HepG2 (cell line): ENCODE results near the gene ZNF331. TPM values are rescaled to one million over a fixed set of nuclear protein-coding genes. Genes with fewer than 3 reads are reported as not detected.

Experiments
- FOXA3 ChIP-seq: IDR thresholded peaks from 2 replicates; pipeline ENCODE4 v1.6.1; 2016; ENCODE audit warnings: missing genetic modification reagents, missing compliant biosample characterization
- FOXJ3 ChIP-seq: sonication (generic); formaldehyde crosslinking; IDR thresholded peaks from 2 replicates; pipeline ENCODE4 v1.4.0; 2020; ENCODE audit warnings: missing genetic modification reagents, mild to moderate bottlenecking, borderline replicate concordance
- FOXP1 ChIP-seq, 2 experiments: fragments of 450-650 bp in 1 of 2; IDR thresholded peaks; 2 replicates each; pipeline ENCODE4 v1.6.1; 2017 to 2018; ENCODE audit warnings: antibody characterized with exemption in 1 of 2
- GATAD2A ChIP-seq: IDR thresholded peaks from 2 replicates; pipeline ENCODE4 v1.6.1; 2016
- HNF4G ChIP-seq, 2 experiments: sonication (generic) in 1 of 2; formaldehyde crosslinking in 1 of 2; IDR thresholded peaks; 2 replicates each; pipeline versions ENCODE4 v1.4.0 to v1.6.1; 2011 to 2020; ENCODE audit warnings: borderline replicate concordance in 2 of 2, low read depth in 2 of 2, mild to moderate bottlenecking in 2 of 2, low read length in 1 of 2, missing genetic modification reagents in 1 of 2, moderate library complexity in 1 of 2
- KDM3A ChIP-seq: IDR thresholded peaks from 2 replicates; pipeline ENCODE4 v1.6.1; 2018; ENCODE audit warnings: low read depth, missing compliant biosample characterization
- KLF12 ChIP-seq: sonication (generic); formaldehyde crosslinking; IDR thresholded peaks from 2 replicates; pipeline ENCODE4 v1.4.0; 2020; ENCODE audit warnings: missing genetic modification reagents, borderline replicate concordance
- MAX ChIP-seq: IDR thresholded peaks from 2 replicates; pipeline ENCODE4 v1.6.1; 2012; ENCODE audit warnings: inconsistent platforms
- SKIL ChIP-seq: sonication (generic); formaldehyde crosslinking; IDR thresholded peaks from 2 replicates; pipeline ENCODE4 v1.8.0; 2022; ENCODE audit warnings: missing genetic modification reagents, mild to moderate bottlenecking, moderate library complexity, borderline replicate concordance
- YEATS2 ChIP-seq: sonication (generic); formaldehyde crosslinking; IDR thresholded peaks from 2 replicates; pipeline ENCODE4 v1.4.0; 2020; ENCODE audit warnings: missing genetic modification reagents, borderline replicate concordance
- ZBTB43 ChIP-seq: sonication (generic); formaldehyde crosslinking; conservative IDR thresholded peaks from 2 replicates; pipeline ENCODE4 v1.4.0; 2020; ENCODE audit warnings: missing genetic modification reagents
- ZNF619 ChIP-seq: sonication (generic); formaldehyde crosslinking; IDR thresholded peaks from 2 replicates; pipeline ENCODE4 v1.4.0; 2020; ENCODE audit warnings: mild to moderate bottlenecking, missing genetic modification reagents
- polyA plus RNA-seq, 8 experiments: library from polyadenylated mRNA; depleted of rRNA in 3 of 8; stranded (reverse) in 7 of 8; unstranded in 1 of 8; fragments of >200 nt; fragmentation: Illumina TruSeq in 4 of 8; extraction: Trizol in 4 of 8; gene quantifications; 2 replicates each; pipeline versions ENCODE4 v1.2.1 to v1.2.3, GENCODE V29; 2011 to 2016; ENCODE audit warnings: low read depth in 4 of 8, missing spikeins in 1 of 8, mixed read lengths in 1 of 8; ENCODE audit not compliant: insufficient read depth in 1 of 8
- total RNA-seq, 5 experiments: library from RNA; depleted of rRNA; stranded (reverse); fragments of >200 nt; fragmentation: Illumina TruSeq; extraction: Trizol; gene quantifications; 2 replicates each; pipeline ENCODE4 v1.2.3, GENCODE V29; 2016; ENCODE audit warnings: low read depth in 1 of 5
- TF ChIP-seq, protein P1 (sequence below): sonication (generic); formaldehyde crosslinking; IDR thresholded peaks from 2 replicates; pipeline ENCODE4 v1.4.0; 2020; ENCODE audit warnings: missing genetic modification reagents
- TF ChIP-seq, protein P2 (sequence below): IDR thresholded peaks from 2 replicates; pipeline ENCODE4 v1.6.1; 2016; ENCODE audit warnings: control low read depth
- TF ChIP-seq, protein P3 (sequence below), 2 experiments: sonication (generic) in 1 of 2; formaldehyde crosslinking in 1 of 2; IDR thresholded peaks; 2 replicates each; pipeline versions ENCODE4 v1.5.1 to v1.6.1; 2011 to 2020; ENCODE audit warnings: borderline replicate concordance in 1 of 2, low read depth in 1 of 2, low read length in 1 of 2, mild to moderate bottlenecking in 1 of 2, missing genetic modification reagents in 1 of 2, moderate library complexity in 1 of 2
- TF ChIP-seq, protein P4 (sequence below): sonication (generic); formaldehyde crosslinking; IDR thresholded peaks from 2 replicates; pipeline ENCODE4 v1.4.0; 2020; ENCODE audit warnings: mild to moderate bottlenecking, missing genetic modification reagents
- TF ChIP-seq, protein P5 (sequence below): sonication (generic); formaldehyde crosslinking; IDR thresholded peaks from 2 replicates; pipeline ENCODE4 v1.5.0; 2020; ENCODE audit warnings: mild to moderate bottlenecking, missing genetic modification reagents

ZNF331 gene
- total and polyA plus RNA-seq, 2 of the 13 experiments (the other 11 are each of a cell fraction or from before 2014, with no cell fraction given) = 8.2 to 13.3 TPM

DNA sequence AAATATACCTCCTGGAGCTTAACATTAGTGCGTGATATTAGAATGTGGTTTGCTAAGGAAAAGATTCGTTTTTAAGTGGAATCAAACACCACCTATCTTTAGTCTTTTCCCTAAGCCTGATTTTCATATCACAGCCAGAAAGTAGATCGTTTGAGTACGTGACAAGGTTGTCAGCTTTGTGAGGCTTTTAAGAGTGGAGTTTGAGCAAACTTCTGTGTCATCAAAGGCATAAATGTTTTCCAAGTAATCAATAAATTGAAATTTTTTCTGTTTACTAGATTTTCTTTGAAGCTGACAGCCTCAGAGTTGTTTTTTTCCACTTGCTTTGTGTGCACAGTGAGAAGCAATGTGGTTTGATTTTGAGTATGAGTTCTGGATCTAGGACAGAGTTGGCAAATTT, 6.5 kb upstream of the ZNF331 start (continued):
- TF ChIP-seq HNF4G (IDR thresholded peaks at IDR 0.05; ENCODE audit: borderline replicate concordance, low read depth, low read length) = peak; percentile 23; the same call in 1 of the 2 replicates
- no peak for TF ChIP-seq HNF4G (CRISPR knock-in tag; IDR thresholded peaks at IDR 0.05; ENCODE audit: borderline replicate concordance, low read depth)
- TF ChIP-seq, protein P1, sequence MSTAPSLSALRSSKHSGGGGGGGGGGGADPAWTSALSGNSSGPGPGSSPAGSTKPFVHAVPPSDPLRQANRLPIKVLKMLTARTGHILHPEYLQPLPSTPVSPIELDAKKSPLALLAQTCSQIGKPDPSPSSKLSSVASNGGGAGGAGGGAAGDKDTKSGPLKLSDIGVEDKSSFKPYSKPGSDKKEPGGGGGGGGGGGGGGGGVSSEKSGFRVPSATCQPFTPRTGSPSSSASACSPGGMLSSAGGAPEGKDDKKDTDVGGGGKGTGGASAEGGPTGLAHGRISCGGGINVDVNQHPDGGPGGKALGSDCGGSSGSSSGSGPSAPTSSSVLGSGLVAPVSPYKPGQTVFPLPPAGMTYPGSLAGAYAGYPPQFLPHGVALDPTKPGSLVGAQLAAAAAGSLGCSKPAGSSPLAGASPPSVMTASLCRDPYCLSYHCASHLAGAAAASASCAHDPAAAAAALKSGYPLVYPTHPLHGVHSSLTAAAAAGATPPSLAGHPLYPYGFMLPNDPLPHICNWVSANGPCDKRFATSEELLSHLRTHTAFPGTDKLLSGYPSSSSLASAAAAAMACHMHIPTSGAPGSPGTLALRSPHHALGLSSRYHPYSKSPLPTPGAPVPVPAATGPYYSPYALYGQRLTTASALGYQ (CRISPR knock-in tag) = peak; percentile 73
- TF ChIP-seq, protein P2, sequence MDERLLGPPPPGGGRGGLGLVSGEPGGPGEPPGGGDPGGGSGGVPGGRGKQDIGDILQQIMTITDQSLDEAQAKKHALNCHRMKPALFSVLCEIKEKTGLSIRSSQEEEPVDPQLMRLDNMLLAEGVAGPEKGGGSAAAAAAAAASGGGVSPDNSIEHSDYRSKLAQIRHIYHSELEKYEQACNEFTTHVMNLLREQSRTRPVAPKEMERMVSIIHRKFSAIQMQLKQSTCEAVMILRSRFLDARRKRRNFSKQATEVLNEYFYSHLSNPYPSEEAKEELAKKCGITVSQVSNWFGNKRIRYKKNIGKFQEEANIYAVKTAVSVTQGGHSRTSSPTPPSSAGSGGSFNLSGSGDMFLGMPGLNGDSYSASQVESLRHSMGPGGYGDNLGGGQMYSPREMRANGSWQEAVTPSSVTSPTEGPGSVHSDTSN (CRISPR knock-in tag) = no peak
- TF ChIP-seq, protein P3, sequence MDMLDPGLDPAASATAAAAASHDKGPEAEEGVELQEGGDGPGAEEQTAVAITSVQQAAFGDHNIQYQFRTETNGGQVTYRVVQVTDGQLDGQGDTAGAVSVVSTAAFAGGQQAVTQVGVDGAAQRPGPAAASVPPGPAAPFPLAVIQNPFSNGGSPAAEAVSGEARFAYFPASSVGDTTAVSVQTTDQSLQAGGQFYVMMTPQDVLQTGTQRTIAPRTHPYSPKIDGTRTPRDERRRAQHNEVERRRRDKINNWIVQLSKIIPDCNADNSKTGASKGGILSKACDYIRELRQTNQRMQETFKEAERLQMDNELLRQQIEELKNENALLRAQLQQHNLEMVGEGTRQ (IDR thresholded peaks at IDR 0.05; ENCODE audit: low read depth, low read length) = no peak
- TF ChIP-seq, protein P3 (CRISPR knock-in tag; IDR thresholded peaks at IDR 0.05; ENCODE audit: borderline replicate concordance) = no peak
- no peak for TF ChIP-seq FOXP1 (IDR thresholded peaks at IDR 0.05)
- TF ChIP-seq FOXP1 (CRISPR knock-in tag; IDR thresholded peaks at IDR 0.05) = peak; percentile 75
- TF ChIP-seq FOXA3 (CRISPR knock-in tag) = peak; percentile 72
- peak; percentile 74 for TF ChIP-seq GATAD2A (CRISPR knock-in tag)
- TF ChIP-seq, protein P4, sequence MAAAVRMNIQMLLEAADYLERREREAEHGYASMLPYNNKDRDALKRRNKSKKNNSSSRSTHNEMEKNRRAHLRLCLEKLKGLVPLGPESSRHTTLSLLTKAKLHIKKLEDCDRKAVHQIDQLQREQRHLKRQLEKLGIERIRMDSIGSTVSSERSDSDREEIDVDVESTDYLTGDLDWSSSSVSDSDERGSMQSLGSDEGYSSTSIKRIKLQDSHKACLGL (CRISPR knock-in tag) = no peak
- no peak for TF ChIP-seq ZNF619
- TF ChIP-seq ZBTB43 = no peak
- peak; percentile 22; the same call in 1 of the 2 replicates for TF ChIP-seq MAX
- no peak for TF ChIP-seq SKIL (CRISPR knock-in tag)
- TF ChIP-seq, protein P5, sequence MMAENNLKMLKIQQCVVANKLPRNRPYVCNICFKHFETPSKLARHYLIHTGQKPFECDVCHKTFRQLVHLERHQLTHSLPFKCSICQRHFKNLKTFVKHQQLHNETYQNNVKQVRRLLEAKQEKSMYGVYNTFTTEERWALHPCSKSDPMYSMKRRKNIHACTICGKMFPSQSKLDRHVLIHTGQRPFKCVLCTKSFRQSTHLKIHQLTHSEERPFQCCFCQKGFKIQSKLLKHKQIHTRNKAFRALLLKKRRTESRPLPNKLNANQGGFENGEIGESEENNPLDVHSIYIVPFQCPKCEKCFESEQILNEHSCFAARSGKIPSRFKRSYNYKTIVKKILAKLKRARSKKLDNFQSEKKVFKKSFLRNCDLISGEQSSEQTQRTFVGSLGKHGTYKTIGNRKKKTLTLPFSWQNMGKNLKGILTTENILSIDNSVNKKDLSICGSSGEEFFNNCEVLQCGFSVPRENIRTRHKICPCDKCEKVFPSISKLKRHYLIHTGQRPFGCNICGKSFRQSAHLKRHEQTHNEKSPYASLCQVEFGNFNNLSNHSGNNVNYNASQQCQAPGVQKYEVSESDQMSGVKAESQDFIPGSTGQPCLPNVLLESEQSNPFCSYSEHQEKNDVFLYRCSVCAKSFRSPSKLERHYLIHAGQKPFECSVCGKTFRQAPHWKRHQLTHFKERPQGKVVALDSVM = no peak
- no peak for TF ChIP-seq KLF12 (CRISPR knock-in tag)
- peak; percentile 62; the same call in 1 of the 2 replicates for TF ChIP-seq FOXJ3 (CRISPR knock-in tag)
- TF ChIP-seq KDM3A (CRISPR knock-in tag) = no peak; the same call in 1 of the 2 replicates
- no peak for TF ChIP-seq YEATS2 (CRISPR knock-in tag)
